CD4-positive, alpha-beta memory T cell (primary cell): ENCODE measurements around the gene GOLGA8K. TPM values are rescaled to one million over a fixed set of nuclear protein-coding genes. Genes with fewer than 3 reads are reported as not detected.
"Not testable (repeated sequence)": the region's sequence is repeated elsewhere in the genome, so short reads cannot be mapped to it uniquely, and the experiment has no call there.

Experiments used
- CTCF ChIA-PET: fragments of 350-600 bp; sonication (Branson Sonifier 250); formaldehyde crosslinking; loops from one replicate; lab custom pipeline; 2021; ENCODE audit warnings: inconsistent platforms; ENCODE audit not compliant: partially characterized antibody; lab: Charles Lee
- POLR2A ChIA-PET: fragments of 350-600 bp; sonication (Branson Sonifier 250); formaldehyde crosslinking; loops from one replicate; lab custom pipeline; 2021; ENCODE audit not compliant: partially characterized antibody; lab: Charles Lee
- DNase-seq, 5 donors: peaks; one replicate each; pipeline versions ENCODE4 v3.0.0 to v3.0.0-alpha.2; 2020 to 2022; ENCODE audit warnings: mixed read lengths in 1 of 5
- H3K27ac ChIP-seq: one replicate; pipeline ENCODE4 v1.7.0; 2013; ENCODE audit warnings: low read depth, low read length
- H3K27me3 ChIP-seq: 2 replicates; pipeline ENCODE4 v1.7.0; 2013; ENCODE audit warnings: mild to moderate bottlenecking, low read length, moderate library complexity; ENCODE audit not compliant: insufficient read depth
- H3K36me3 ChIP-seq: 2 replicates; pipeline ENCODE4 v1.7.0; 2013; ENCODE audit warnings: mild to moderate bottlenecking, low read length, moderate library complexity; ENCODE audit not compliant: insufficient read depth
- H3K4me1 ChIP-seq: 2 replicates; pipeline ENCODE4 v1.7.0; 2013; ENCODE audit warnings: mild to moderate bottlenecking, low read length, moderate library complexity; ENCODE audit not compliant: insufficient read depth
- H3K4me3 ChIP-seq, 2 donors: one replicate each; pipeline ENCODE4 v1.7.0; 2013; ENCODE audit warnings: low read length in 2 of 2, mild to moderate bottlenecking in 1 of 2
- H3K9me3 ChIP-seq, 2 donors: one replicate each; pipeline ENCODE4 v1.7.0; 2013; ENCODE audit warnings: low read length in 2 of 2, control low read depth in 1 of 2; ENCODE audit not compliant: control insufficient read depth in 1 of 2
- H3K27ac Mint-ChIP-seq, 7 donors: one replicate each; pipeline ENCODE4 v1.8.0; 2020 to 2021; ENCODE audit warnings: mixed read lengths in 7 of 7, mild to moderate bottlenecking in 6 of 7, inconsistent platforms in 3 of 7, moderate library complexity in 3 of 7
- H3K27me3 Mint-ChIP-seq, 2 donors: one replicate each; pipeline ENCODE4 v1.8.0; 2020 to 2021; ENCODE audit warnings: mixed read lengths in 2 of 2
- H3K36me3 Mint-ChIP-seq, 2 donors: one replicate each; pipeline ENCODE4 v1.8.0; 2020 to 2021; ENCODE audit warnings: mixed read lengths in 2 of 2, inconsistent platforms in 1 of 2, mild to moderate bottlenecking in 1 of 2
- H3K4me1 Mint-ChIP-seq, 4 donors: one replicate each; pipeline ENCODE4 v1.8.0; 2020 to 2021; ENCODE audit warnings: mixed read lengths in 4 of 4, mild to moderate bottlenecking in 1 of 4
- H3K4me3 Mint-ChIP-seq, 8 donors: one replicate each; pipeline ENCODE4 v1.8.0; 2020 to 2021; ENCODE audit warnings: mixed read lengths in 8 of 8, mild to moderate bottlenecking in 7 of 8, moderate library complexity in 6 of 8, inconsistent platforms in 3 of 8
- H3K9me3 Mint-ChIP-seq, 8 donors: one replicate each; pipeline ENCODE4 v1.8.0; 2020 to 2021; ENCODE audit warnings: mixed read lengths in 8 of 8, mild to moderate bottlenecking in 5 of 8, inconsistent platforms in 3 of 8, moderate library complexity in 1 of 8
- intact Hi-C: fragments of 100-400 bp; cut with micrococcal nuclease; formaldehyde crosslinking; loops from one replicate; pipeline ENCODE4 v1.15.1; 2023
- polyA plus RNA-seq, 2 donors: library from polyadenylated mRNA; unstranded; fragments of 300-500 nt; fragmentation: Illumina TruSeq; gene quantifications; one replicate each; pipeline ENCODE4 v1.2.3, GENCODE V29; 2021
- total RNA-seq, 2 experiments: library from RNA; stranded (reverse); gene quantifications; one replicate each; pipeline ENCODE4 v1.2.3, GENCODE V29; 2021

The GOLGA8K gene
- total and polyA plus RNA-seq, 4 experiments from 2014 or later, result 0.36 to 0.96 TPM; not detected in 2

DNA sequence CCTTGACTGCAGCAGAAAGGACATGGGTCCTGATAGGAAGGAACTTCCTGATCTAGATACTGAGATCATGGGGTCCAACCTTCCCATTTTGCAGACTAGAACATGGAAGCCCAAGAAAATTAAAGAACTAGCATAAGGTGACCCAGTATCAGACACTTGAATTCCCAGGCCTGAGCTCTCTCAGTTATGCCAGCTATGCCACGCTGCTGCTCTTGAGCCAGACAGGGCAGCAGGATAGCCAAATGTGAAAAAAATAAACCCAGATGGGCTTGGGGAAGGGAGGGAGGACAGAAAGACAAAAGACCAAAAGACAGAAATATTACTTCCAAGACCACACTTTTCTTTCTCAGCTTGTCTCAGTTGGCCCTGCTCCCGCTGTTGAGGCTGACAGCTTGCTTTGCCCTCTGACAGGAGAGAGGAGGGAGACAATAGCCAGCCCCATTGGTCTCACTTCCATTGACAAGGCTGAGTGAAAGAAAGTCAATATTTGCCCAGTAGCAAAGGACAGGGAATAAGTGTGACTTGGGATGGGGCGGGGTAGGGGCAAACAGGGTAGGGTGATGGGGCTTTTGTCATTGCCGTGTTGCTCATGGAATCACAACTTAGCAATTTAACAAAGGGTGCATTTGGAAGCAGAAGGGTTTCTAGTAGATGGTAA lies 52.4 kb downstream of the GOLGA8K start:
- H3K27me3 Mint-ChIP-seq, POLR2A ChIA-PET: not testable (repeated sequence)

GRCh38 chr15:32347037-32347436 lies 56.1 kb downstream of the GOLGA8K start:
- H3K27me3 ChIP-seq, CTCF ChIA-PET, H3K36me3 Mint-ChIP-seq, DNase-seq, H3K4me1 ChIP-seq, H3K36me3 ChIP-seq, POLR2A ChIA-PET, H3K27ac ChIP-seq, intact Hi-C loops, H3K4me3 Mint-ChIP-seq, H3K9me3 ChIP-seq, H3K27ac Mint-ChIP-seq, H3K27me3 Mint-ChIP-seq, H3K4me1 Mint-ChIP-seq, H3K9me3 Mint-ChIP-seq, H3K4me3 ChIP-seq: not testable (repeated sequence)

More for the DNA sequence above, 52.4 kb downstream of the GOLGA8K start:
- H3K9me3 ChIP-seq, H3K4me3 Mint-ChIP-seq, CTCF ChIA-PET, DNase-seq, H3K36me3 Mint-ChIP-seq, H3K27me3 ChIP-seq, H3K27ac Mint-ChIP-seq, H3K27ac ChIP-seq, intact Hi-C loops, H3K9me3 Mint-ChIP-seq, H3K4me1 ChIP-seq, H3K36me3 ChIP-seq, H3K4me1 Mint-ChIP-seq, H3K4me3 ChIP-seq: not testable (repeated sequence)

GRCh38 chr15:32345978-32346547 lies 57.0 kb downstream of the GOLGA8K start:
- CTCF ChIA-PET, POLR2A ChIA-PET, H3K27ac ChIP-seq, H3K4me3 ChIP-seq, H3K4me1 ChIP-seq, intact Hi-C loops, H3K9me3 ChIP-seq, H3K27me3 ChIP-seq, H3K4me1 Mint-ChIP-seq, H3K36me3 ChIP-seq, H3K27me3 Mint-ChIP-seq, H3K27ac Mint-ChIP-seq, H3K36me3 Mint-ChIP-seq, H3K9me3 Mint-ChIP-seq: not testable (repeated sequence)
- peak in 1 of 5 donors; percentile 12 for DNase-seq
- H3K4me3 Mint-ChIP-seq, result peak overlapping the region in 2 of 8 donors; percentile 47 to 79

DNA sequence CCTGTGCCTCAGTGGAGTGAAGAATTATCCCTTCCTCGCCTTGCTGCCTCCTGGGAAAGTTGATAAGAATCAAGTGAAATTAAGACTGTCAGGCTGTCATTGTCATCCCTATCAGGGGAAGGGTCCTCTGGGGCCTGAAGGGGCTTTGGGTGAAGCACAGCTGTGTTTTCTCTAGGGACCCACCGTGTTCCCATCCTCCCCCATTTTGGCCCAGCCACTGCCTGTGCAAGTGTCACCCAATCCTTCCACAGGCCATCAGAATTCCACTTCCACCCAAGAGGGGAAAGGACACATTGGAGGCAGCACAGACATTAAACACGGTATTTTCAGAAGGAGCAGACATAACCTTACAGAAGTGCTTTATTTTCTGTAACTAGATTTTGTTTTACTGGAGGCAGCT lies 59.2 kb downstream of the GOLGA8K start:
- H3K27ac Mint-ChIP-seq, DNase-seq: not testable (repeated sequence)
- peak overlapping the region in 3 of 8 donors; percentile 38 to 77 (median 52) for H3K4me3 Mint-ChIP-seq

More for the DNA sequence above, 59.2 kb downstream of the GOLGA8K start:
- H3K4me1 Mint-ChIP-seq, H3K9me3 ChIP-seq, CTCF ChIA-PET, H3K4me1 ChIP-seq, H3K27ac ChIP-seq, H3K9me3 Mint-ChIP-seq, H3K4me3 ChIP-seq, POLR2A ChIA-PET, H3K27me3 ChIP-seq, H3K36me3 ChIP-seq, H3K27me3 Mint-ChIP-seq, intact Hi-C loops, H3K36me3 Mint-ChIP-seq: not testable (repeated sequence)

Other genes starting within 250 kb of the GOLGA8K start
- 1 to 10 TPM in 1 of 2 experiments, under 1 TPM in 1; 1.00 to 2.3 TPM for gene GOLGA8O, start 52.3 kb upstream of the GOLGA8K start, total RNA-seq
- not detected for gene GOLGA8O, start 52.3 kb upstream of the GOLGA8K start, polyA plus RNA-seq
- gene GOLGA8N, start 190.2 kb upstream of the GOLGA8K start, total RNA-seq, result 1 to 10 TPM; 7.0 to 8.2 TPM
- under 1 TPM in 1 of 2 donors, not detected in 1; 0.17 TPM for gene GOLGA8N, start 190.2 kb upstream of the GOLGA8K start, polyA plus RNA-seq
- 1 to 10 TPM; 7.3 to 8.8 TPM for gene ARHGAP11A, start 212.2 kb upstream of the GOLGA8K start, total RNA-seq
- gene ARHGAP11A, start 212.2 kb upstream of the GOLGA8K start, polyA plus RNA-seq, result 1 to 10 TPM; 2.5 to 5.6 TPM
- under 1 TPM in 1 of 2 experiments, not detected in 1; 0.35 TPM for gene SCG5, start 238.4 kb upstream of the GOLGA8K start, total RNA-seq
- under 1 TPM; 0.23 to 0.76 TPM for gene SCG5, start 238.4 kb upstream of the GOLGA8K start, polyA plus RNA-seq